ENCODE results near the gene CMAS.
"Not testable (repeated sequence)": the region's sequence is repeated elsewhere in the genome, so short reads cannot be mapped to it uniquely, and the experiment has no call there.

DNA sequence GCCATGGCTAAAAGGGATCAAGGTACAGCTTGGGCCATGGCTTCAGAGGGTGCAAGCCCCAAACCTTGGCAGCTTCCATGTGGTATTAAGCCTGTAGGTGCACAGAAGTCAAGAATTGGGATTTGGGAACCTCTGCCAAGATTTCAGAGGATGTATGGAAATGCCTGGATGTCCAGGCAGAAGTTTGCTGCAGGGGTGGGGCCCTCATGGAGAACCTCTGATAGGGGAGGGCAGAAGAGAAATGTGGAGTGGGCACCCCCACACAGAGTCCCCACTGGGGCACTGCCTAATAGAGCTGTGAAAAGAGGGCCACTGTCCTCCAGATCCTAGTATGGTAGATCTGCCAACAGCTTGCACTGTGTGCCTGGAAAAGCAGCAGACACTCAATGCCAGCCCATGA lies 22.5 kb upstream of the CMAS start:
- not testable (repeated sequence) for TF ChIP-seq POLR2AphosphoS5 (IDR thresholded peaks at IDR 0.05; ENCODE audit: borderline replicate concordance, low read depth, low read length); EZH2 (IDR thresholded peaks at IDR 0.05); FOXP2 (optimal IDR thresholded peaks at IDR 0.05; ENCODE audit: control extremely low read depth, extremely low read length, insufficient read depth)
